Hippocampal formation (tissue), 2 donors: ENCODE measurements around the gene APAF1.
"Not testable (repeated sequence)": the region's sequence is repeated elsewhere in the genome, so short reads cannot be mapped to it uniquely, and the experiment has no call there.

ENCODE experiments used
- DNase-seq, 2 donors: peaks; one replicate each; lab custom pipeline; 2025; lab: John Stamatoyannopoulos, UW

APAF1 gene, protein sequence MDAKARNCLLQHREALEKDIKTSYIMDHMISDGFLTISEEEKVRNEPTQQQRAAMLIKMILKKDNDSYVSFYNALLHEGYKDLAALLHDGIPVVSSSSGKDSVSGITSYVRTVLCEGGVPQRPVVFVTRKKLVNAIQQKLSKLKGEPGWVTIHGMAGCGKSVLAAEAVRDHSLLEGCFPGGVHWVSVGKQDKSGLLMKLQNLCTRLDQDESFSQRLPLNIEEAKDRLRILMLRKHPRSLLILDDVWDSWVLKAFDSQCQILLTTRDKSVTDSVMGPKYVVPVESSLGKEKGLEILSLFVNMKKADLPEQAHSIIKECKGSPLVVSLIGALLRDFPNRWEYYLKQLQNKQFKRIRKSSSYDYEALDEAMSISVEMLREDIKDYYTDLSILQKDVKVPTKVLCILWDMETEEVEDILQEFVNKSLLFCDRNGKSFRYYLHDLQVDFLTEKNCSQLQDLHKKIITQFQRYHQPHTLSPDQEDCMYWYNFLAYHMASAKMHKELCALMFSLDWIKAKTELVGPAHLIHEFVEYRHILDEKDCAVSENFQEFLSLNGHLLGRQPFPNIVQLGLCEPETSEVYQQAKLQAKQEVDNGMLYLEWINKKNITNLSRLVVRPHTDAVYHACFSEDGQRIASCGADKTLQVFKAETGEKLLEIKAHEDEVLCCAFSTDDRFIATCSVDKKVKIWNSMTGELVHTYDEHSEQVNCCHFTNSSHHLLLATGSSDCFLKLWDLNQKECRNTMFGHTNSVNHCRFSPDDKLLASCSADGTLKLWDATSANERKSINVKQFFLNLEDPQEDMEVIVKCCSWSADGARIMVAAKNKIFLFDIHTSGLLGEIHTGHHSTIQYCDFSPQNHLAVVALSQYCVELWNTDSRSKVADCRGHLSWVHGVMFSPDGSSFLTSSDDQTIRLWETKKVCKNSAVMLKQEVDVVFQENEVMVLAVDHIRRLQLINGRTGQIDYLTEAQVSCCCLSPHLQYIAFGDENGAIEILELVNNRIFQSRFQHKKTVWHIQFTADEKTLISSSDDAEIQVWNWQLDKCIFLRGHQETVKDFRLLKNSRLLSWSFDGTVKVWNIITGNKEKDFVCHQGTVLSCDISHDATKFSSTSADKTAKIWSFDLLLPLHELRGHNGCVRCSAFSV (N-terminal part only)

GRCh38 chr12:98644712-98645571, at the start of gene APAF1, which contains the start of gene IKBIP:
Gene APAF1 (plus strand): TSS chr12:98645290. CDS start chr12:98648360, 3,070 bp downstream.
Gene IKBIP (minus strand): TSS chr12:98644788. CDS start chr12:98644701, 87 bp downstream.
- DNase-seq: peak; percentile 90 to 93

GRCh38 chr12:98597313-98597712, 47.8 kb upstream of the APAF1 start:
- not testable (repeated sequence) for DNase-seq

DNA sequence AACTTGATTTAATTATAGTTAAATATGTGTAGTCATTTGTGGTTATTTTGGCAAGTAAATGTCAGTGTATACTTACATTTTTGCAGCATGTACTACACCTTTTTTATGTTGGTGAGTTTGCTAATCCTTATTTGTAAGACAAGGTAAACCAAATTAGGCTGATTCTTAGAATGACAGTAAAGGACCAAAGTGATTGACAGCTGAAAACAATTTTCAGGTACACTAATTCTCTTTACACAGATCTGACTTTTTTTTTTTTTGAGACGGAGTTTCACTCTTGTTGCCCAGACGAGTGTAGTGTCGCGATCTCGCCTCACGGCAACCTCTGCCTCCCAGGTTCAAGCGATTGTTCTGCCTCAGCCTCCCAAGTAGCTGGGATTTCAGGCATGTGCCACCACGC, 43.2 kb upstream of the APAF1 start:
- DNase-seq: no peak

DNA sequence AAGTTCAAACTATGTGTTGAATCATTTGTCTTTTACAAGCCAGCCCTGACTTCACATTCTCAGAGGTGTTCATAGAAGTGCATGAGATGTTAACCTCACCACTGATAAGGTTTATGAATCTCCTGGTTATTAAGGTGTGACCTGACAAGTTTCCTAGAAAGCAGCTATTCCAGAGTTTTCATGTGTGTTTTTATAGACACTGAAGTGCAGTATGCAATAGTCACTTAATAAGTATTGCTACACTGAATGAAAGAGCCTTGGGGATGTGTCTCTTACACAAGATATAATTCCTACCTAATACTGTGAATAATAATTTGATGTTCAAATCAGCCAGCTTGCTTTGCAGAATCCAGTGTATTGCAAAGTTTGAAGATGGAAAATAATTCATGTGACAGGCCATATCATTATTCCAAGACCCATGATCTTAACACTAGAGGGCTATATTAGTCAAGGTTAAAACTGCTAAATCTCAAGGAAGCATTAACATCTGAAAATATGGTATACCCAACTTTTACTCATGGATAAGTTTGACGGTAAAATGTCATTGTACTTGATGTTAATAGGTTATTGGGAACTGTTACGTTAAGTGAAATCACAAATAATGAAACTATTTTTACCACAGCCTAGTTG, 38.6 kb upstream of the APAF1 start:
- DNase-seq: no peak

GRCh38 chr12:98610596-98610995, 34.5 kb upstream of the APAF1 start:
- DNase-seq: no peak

DNA sequence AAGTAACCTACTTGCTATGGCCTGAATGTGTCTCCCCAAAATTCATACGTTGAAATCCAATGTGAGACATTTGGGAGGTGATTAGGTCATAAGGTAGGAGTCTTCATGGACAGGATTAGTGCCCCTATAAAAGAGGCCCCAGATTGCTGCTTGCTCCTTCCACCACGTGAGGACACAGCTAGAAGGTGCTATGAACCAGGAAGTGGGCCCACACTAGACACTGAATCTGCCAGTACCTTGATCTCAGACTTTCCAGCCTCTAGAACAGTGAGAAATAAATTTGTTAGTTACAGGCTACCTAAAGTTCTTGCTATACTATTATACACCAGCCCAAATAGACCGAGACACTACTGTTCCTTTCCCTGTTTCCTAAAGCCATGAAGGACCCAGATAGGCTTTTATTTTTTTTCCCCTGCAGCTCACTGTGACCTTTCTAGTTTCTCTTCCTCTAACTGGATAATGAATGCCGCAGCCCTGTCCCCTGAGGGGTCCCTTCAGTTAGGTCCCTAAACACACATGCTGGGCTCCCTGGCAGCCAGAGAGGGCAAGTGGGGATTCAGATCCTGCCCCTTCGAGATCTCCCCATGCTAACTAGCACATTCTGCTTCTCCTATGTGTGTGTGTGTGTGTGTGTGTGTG, 32.3 kb upstream of the APAF1 start:
- no peak for DNase-seq

DNA sequence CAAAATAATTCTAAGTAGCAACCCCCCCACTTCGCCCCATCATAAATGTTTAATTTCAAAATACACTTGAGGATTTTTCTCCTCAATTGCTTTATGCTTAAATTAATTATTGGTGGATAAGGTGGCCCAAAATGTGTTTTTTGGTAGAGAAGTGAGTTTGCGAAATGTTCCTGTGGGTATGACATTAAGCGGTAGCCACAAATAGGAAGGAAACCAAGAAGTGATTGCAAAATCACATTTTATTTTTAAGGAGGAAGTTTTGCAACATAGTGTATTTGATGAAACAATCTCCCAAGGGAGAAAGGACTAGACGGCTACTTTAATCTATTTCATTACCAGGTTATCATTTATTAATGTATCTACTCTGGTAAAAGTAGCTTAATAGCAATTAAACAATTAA, 26.1 kb upstream of the APAF1 start:
- DNase-seq: no peak

DNA sequence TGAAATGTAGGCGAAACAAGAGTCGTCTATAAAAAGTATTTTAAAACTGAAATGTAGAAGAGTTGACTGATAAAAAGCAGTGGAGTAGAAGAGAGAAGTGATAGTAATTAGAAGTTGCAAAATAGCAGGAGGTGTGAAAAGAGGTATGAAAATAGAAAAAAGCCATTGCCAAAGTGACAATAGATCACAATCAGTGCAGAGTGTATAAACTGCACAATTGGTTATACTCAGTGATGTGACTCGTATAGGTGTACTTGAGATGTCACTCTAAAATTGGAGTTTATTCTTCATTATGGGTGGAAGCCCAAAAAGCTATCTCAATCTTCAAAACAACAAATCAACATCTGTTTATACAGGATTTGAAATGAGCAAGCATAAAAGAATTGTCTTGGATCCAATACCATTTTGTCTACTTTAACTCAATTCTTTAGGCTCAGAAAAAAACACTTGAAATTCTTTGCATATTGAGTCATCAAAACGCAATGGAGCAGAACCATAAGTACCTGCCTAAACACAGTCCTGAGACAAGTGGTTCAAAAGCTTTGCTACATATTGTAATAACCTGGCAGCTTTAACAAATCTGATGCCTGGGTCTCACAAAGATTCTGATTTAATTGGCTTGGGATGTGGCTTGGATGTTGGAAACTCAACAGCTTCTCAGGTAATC, 9.3 kb upstream of the APAF1 start:
- no peak for DNase-seq

- no peak for DNase-seq
Observed at GRCh38 chr12:98637068-98637467, 8.0 kb upstream of the APAF1 start.

DNA sequence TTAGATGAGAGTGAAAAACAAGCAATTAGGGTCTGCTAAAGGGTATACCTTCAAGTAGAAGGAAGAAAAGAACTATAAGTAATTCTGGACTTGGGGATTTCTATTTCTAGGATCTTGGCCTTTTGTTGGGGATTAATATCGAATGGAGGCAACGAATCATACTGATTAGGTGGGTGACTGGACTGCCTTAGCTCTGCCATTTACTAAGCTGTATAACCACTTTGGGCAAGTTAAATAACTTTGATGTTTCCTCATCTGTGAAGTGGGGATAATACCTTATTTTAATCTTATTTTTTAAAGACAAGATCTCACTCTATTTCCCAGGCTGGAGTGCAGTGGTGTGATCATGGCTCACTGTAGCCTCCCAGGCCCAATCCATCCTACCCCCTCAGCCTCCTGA, 7.1 kb upstream of the APAF1 start:
- DNase-seq: no peak

GRCh38 chr12:98639491-98639890, 5.6 kb upstream of the APAF1 start:
- no peak for DNase-seq

GRCh38 chr12:98642801-98643200, 2.3 kb upstream of the APAF1 start:
- DNase-seq: not testable (repeated sequence)

DNA sequence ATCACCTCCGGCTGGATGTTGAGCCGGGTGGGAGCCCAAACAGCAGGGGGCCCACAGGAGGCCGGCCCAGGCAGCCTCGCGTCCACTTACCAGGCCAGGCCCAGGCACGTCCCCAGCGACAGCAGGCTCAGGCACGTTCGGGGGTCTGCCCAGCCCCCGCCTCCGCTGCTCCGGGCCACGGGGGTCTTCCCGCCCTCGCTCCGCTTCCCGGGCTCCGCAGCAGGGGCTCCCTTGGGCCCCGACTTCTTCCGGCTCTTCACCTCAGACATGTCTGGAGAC, 718 bp upstream of the APAF1 start:
- peak in 1 of 2 donors; percentile 21 for DNase-seq

DNA sequence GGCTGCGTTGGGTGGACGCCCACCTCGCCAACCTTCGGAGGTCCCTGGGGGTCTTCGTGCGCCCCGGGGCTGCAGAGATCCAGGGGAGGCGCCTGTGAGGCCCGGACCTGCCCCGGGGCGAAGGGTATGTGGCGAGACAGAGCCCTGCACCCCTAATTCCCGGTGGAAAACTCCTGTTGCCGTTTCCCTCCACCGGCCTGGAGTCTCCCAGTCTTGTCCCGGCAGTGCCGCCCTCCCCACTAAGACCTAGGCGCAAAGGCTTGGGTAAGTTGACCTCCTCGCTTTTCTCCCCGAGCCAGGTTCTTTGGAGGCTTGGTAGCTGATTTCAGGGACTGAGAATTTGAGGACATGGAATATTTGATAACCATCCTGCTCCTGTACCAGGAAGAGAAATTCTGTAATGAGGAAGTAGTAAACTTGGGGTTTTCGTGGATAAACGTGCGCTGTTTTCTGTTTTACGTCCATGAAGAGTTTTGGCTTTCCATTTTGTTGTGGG, 530 bp downstream of the APAF1 start:
- peak; percentile 37 to 40 for DNase-seq

- peak in 1 of 2 donors; percentile 5 for DNase-seq
Observed at GRCh38 chr12:98646294-98647090, 1.4 kb downstream of the APAF1 start.

DNA sequence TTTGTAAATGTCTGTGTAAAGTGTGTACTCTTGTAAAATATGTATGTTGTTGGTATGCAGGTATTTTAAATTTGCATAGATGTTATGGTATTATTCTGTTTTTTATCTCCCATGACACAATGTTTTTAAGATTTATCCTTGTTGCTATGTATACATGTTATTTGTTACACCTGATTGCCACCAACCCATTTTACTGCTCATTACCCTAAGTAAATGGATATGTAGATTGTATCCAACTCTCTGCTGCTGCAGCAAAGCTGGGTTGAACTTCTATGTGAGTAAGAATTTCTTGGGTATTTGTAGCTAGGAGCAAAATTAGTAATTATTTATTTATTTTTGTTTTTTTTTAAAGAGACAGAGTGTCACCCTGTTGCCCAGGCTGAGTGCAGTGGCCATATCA, 6.2 kb downstream of the APAF1 start:
- DNase-seq: no peak

DNA sequence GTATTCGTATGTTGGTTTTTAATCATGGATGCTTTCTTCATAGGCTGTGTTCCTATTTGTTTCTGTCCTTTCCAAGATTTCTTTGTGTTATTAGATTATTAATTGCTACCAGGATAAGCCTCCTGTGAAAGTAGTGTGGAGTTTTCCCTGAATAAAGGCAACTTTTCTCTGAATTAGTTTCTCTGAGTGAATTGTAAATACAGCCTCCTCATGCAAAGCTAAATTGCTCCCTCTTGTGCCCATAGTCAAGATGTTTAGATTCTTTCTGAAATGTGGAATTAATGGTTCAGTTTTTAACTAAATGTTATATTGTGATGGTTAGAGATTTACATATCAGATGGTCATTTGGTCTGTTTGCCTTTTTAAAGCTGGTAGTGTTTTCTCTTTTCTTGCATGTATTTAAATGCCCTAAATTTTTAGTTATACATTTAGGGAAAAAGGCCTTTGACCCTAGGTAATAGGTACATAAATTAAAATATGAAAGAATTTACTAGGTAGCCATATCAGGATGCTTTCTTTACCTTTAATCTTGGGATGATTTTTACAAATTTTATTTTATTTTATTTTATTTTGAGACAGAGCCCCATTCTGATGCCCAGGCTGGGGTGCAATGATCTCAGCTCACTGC, 8.9 kb downstream of the APAF1 start:
- DNase-seq: peak in 1 of 2 donors; percentile 72

DNA sequence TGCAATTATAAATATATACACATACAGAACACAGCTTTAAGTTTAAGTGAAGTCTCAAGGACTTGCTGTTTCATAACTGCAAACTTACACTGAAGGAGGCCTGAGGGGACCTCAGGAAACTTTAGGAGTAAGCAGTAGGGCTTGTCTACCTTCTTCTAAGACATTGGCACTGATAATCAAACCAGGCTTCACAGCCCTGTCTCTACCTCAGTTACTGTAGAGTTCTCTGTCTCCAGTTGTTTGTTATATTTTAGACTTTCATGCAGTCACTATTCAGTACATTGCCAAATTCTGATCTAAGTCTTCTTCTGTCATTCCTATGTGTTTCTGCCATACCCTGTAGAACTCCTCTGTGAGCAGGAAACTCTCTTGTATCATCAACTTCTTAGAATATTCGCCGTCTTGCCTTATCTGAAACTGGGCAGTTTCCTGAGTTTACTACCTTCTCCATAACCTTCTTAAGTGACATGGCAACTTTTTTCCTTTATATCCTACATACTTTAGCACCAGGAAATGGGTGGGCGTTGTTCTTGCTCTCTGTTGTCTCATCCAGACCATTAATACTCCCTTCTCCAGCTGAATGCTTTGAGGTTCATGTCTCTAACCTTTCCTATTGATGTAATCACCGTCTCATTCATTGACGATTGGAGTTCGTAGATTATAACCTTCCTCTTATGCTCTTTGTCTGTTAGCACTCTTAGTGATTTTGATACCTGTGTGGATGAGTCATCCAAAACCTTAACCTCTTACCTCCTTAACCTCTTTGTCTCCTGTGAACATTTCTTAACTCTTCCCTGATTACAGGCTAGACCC, 11.4 kb downstream of the APAF1 start:
- no peak for DNase-seq
